ENCODE data around the gene ZIM2.
"Not testable (repeated sequence)": the region's sequence is repeated elsewhere in the genome, so short reads cannot be mapped to it uniquely, and the experiment has no call there.

Gene ZIM2

DNA sequence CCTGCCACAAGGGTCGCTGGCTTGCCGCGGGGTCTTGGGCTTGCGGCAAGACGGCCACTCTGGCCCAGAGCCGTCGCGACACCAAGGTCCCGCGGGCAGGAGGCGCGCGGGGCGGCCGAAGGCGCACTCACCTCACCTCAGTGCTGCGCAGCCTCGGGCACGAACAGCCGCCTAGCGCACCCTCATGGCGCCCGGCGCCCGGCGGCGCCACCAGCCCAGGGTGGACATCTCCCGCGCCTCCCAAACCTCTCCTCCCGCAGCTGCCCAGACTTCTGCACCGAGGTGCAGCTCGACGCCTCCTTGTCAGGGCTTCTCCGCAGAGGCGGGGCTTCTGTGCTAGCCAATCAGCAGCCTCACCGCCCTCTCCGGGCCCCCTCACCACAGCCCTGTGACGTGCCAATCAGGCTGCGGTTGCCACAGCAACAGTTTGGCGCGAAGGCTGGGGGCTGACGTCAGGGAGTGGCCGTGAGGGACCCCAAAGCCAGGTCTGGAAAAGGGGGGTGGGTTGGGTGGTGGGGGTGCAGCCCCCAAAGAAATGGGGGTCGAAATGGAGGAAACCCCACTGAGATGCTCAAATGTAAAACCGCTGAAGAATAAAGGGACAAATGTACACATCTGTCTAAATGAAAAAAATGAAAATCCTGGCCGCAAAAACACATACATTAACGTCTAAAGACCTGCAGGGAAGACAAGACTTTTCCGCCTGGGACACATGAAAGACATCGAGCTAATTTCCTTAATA, at the start of gene ZIM2, which contains the start of gene PEG3:
ZIM2 (minus strand) TSS at position 276 of the 742 bp plus-strand sequence. CDS start 16,449 bp downstream, outside the sequence.
PEG3 (minus strand) TSS at position 276 of the 742 bp plus-strand sequence. CDS start 16,071 bp downstream, outside the sequence.
- DNase-seq, result no peak

DNA sequence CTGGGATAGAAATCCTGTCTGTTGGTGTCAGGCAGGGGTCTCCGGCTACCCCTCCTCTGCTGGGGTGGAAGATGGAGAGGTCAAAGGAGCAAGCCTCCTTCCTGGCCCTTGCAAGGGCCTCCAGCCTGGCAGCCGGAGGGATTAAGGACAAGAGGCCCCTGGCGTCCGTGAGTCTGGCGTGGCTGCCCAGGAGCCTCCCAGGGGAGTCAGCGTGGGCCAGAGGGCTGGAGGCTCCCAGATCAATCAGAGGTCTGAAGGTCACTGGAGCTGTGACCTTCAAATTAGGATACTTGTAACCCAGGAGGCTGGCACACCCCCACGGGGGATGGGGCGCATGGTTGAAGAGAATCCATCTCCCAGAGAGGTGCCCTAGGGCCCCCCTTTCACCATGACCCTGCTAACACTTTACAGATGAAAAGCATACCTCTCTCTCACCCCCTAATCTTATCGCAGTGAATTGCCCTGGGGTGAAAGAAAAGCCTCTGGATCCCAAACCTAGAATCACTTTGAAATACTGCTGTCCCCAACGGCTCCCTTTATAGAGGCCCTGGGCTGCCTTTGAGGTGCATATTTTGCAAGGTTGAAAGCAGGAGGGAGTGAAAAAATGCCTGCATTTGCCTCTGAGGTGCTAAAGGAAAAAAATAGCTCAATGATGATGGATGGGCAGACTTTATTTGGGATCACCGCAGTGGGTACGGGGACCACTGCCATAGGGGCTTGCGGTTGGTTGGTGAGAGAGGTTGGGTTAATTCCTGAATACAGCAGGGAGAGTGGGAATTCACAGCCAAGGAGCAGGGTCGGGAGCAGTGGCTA, 44.9 kb upstream of the ZIM2 start:
- no peak for DNase-seq

DNA sequence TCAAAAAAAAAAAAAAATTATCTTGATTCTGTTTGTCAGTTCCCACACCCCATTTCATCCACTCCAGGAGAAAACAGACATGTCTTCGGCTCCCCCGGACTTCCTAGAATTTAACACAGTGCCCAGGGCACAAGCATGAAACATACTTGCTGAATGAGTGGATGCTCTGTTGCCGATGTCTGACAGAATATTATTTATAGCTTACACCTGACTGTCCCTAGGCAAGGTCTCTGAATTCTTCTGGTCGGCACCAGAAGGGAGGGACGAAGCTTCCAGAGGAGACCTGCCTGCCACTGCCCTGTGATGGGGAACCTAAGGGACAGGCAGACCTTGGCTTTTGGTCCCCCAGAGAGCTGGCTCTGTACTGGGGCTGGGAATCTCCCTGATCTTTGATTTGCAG, 43.9 kb upstream of the ZIM2 start:
- no peak for DNase-seq

DNA sequence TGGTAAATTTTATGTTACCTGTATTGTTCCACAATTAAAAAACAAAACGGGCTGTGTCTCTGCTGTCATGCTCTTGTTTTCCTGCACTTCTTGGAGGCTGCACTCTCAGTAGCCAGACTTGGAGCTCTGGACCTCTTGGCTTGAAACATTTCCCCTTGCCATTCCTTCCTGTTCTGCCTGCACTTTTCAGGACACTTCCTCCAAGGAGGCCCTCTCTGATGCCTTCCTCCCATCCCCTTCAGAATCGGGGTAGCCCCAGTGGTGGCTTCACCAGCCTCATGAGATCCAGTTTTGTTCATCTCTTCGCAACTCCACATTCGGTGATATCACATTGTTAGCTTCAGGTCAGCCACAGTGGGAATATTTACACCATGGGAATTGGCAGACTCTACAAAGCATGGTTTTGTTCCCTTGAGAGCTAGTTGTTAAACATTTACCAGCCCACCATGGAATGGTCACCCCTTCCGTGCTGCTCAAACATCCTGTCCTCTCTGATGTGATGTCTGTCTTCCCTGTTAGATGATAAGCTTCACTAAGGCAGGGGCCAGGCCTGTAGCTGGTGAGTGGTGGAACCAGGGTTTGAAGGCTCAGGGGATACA, 40.2 kb upstream of the ZIM2 start:
- DNase-seq, result no peak

DNA sequence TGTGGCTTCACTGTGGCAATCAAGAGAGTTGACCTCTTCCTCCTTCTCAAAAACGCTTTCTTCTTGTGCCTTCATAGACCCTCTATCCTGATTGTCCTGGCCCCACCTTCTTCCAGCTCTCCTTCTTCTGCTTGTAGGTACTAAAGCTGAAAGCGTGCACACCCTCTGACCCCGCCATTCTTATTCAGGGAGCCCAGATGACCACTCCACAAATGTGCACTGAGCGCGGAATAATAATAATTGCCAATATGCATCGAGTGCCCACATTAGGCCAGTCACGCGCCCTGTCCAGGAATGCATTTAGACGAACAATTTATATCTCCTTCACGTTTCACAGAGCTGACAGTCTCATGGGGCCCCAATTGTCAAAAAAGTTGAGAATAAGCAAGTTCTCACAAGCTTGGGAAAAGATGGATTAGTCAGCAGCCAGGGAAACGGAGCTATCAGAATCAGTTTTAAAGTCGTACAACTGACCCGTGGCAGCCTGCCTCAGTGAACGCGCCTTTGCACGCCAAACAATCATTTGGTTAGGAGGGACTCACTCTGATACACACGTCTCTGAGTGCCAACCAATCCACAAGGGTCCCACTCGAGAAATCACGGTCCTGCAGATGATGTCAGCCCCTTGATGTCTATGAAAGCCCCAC, 36.7 kb upstream of the ZIM2 start:
- DNase-seq, result no peak

DNA sequence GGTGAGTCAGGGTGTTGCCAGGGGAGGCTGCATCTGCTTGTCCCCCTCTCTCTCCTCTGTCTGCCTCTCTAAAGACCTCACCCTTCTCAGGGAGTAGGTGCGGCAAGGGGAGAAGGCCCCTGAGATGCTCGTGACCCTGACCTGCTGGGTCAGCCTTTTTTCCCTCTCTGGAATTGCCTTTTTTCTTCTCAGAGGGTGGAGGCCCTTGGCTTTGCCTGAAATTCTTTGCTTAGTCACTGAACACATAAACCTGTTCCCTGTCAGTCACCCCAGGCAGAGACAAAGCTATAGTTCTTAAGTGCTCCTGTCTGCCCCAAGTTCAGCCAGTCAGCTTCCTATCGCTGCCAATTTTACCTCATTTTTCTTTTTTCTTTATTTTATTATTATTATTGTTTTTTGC, 35.2 kb upstream of the ZIM2 start:
- DNase-seq, result no peak

DNA sequence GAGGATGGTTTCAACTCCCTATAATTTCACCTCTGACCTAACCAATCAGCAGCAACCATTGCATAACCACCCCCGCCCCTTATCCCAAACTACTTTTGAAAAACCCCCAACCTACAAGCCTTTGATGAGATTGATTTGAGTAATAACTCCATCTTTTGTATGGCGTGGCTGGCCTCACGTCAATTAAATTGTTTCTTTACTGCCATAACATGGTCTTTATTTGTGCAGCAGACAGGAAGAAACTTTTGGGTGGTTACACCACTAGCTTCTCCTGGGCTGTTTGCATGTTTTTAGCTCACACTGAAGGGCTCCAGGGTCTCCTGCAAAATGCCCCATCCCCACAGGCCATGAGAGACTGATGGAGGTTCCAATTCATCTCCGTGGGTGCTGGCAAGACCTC, 34.0 kb upstream of the ZIM2 start:
- DNase-seq, result no peak

DNA sequence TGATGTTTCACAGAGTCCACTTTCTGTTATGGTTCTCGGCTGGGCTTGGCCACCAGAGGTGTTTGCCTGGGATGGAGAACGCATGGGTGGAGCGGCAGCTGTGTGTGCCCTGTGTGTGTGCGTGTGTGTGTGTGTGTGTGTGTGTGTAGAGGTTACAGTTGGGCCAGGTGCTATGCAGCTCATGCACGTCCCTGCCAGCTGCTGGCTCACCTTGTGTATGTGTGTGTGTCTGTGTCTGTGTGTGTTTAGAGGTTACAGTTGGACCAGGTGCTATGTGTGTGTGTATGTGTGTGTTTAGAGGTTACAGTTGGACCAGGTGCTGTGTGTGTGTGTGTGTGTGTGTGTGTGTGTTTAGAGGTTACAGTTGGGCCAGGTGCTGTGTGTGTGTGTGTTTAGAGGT, 33.0 kb upstream of the ZIM2 start:
- no peak for DNase-seq

DNA sequence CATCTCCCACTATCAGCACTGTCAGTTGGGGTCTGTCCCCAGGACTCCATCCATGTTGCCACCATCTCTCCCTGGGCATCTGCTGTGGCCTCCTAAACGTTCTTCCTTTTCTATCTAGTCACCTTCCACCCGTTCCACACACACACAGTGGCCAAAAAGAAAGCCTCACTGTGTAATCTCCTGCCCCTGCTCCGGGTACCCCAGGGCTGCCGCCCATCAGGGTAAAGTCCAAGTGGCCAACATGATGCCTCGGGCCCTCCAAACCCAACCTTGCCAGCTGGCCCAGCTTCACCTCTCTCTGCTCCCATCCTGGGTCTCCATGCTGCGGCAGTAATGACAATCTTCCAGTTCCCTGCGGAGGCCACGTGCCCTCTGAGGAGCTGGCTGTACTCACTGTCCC, 29.4 kb upstream of the ZIM2 start:
- DNase-seq, result no peak

DNA sequence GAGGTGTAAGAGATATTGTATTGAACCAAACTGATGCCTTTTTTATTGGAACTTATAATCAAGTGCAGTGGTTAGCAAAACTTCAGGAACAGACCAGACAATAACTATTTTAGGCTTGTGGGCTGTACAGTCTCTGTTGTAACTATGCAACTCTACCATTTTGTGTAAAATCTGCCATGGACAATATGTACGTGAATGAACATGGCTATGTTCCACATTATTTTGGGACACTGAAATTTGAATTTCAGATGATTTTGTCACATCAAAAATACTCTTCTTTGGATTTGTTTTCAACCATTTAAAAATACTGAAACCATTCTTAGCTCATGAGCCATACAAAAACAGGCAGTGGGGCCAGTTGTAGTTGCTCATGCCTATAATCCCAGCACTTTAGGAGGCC, 27.9 kb upstream of the ZIM2 start:
- no peak for DNase-seq

DNA sequence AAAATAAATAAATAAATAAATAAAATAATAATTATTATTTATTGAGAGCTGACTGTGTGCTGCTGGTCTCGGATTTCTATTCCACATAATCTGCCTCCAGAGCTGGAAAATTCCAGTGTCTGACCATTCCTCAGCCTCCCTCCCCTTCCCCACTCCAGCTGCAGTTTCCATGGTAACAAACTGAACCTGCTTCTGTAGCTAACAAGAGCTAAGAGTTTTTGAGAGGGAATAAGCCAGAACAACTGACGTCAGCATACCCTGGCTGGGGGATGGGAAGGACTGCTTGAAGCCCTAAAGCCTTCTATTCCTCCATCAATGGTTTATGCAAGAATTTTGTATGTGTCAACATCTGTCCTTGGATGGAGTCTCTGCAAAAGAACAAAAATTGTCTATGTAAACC, 26.0 kb upstream of the ZIM2 start:
- no peak for DNase-seq

DNA sequence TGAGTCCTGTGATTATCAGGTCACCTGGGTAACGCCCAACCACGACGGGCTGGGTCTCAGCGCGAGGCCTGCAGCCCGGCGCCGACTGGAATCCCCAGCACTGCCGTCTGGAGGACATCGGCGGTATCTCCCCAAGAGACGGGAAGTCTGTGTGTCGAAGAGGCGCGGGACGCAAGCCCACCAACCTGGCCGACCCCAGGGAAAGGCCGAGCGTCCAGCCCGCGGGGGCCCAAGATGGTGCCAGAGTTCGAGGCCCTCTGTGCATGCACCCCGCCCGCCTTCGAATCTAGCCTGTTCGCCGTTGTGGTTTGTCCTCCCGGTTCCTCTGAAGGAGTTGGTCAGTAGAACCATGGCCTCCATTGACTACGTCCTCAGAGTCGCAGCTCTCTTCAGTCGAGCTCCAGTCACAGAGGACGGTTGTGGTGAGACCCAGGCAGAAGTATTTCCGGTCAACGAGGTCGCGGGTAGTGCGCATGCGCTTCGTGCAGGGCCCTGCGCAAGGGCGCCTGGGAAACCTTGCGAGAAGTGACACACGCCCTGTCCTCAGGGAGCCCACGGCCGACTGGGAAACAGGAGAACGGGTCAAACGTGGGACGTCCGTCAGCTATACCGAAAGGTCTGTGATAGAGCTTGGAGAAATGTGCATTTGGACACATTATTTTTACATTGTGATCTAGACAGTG, 24.1 kb upstream of the ZIM2 start:
- no peak for DNase-seq

DNA sequence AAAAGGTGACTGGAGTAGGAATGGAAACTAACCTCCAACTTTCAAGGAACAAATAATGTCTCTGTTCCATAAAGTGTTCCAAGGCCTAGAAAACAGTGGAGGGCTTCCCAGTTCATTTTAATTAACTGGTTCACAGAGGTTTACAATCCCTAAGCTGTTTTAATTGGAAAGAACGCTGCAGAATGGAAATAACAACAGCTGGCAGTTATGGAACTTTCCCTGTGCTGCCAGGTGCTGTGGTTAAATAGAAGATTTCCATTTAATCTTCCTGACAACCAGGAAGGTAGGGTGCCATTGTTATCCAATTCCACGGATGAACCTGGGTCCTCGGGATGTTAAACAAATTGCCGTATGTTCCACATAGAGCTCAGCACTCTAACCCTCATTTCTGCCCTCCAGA, 22.2 kb upstream of the ZIM2 start:
- DNase-seq, result no peak

DNA sequence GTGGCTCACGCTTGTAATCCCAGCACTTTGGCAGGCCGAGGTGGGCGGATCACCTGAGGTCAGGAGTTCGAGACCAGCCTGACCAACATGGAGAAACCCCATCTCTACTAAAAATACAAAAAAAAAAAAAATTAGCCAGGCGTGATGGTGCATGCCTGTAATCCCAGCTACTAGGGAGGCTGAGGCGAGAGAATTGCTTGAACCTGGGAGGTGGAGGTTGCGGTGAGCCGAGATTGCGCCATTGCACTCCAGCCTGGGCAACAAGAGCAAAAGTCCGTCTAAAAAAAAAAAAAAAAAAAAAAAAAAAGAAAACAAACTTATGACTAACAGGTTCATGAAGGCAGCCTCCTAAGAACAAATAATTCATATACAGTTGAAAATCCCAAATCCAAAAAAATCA, 19.9 kb upstream of the ZIM2 start:
- DNase-seq, result not testable (repeated sequence)

DNA sequence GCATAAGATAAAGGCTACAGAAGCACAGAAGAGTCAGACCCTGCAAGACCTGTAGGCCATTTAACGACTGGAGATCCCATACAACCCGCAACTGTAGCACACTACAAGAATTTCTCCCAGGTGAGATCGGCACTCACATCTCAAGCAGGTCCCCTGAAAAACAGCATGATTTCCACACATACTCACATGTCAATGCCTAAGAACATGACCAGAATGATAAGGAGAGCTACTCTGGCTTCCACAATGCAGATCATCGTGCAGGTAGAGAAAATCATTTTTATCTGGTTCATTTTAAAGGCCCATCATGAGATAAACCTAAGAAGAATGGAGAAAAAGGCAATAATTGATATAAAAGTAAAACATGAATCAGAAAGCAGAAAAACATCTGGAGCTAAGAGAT, 17.5 kb upstream of the ZIM2 start:
- no peak for DNase-seq

DNA sequence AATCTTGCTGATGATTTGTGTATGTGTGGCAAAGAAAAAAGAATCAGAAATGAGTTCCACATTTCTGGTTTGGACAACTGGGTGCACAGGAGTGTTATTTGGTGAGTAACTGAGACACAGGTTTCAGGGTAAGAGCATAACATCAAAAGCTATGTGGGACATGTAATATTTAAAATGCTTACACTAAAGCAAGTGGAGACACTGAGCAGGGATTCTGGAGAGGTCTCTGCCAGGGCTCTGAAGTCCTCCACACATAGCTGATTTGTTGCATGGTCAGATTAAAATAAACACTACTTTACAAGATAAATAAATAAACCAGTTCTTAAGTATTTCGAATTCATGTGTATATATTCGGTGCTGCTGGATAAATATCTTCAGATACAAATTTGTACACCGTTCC, 16.3 kb upstream of the ZIM2 start:
- DNase-seq, result no peak

DNA sequence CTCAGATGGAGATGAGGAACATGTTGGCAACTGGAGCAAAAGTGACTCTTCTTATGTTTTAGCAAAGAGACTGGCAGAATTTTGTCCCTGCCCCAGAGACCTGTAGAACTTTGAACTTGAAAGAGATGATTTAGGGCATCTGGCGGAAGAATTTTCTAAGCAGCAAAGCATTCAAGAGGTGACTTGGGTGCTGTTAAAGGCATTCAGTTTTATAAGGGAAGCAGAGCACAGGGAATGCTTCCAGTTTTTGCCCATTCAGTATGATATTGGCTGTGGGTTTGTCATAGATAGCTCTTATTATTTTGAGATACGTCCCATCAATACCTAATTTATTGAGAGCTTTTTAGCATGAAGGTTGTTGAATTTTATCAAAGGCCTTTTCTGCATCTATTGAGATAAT, 11.8 kb upstream of the ZIM2 start:
- DNase-seq, result not testable (repeated sequence)

DNA sequence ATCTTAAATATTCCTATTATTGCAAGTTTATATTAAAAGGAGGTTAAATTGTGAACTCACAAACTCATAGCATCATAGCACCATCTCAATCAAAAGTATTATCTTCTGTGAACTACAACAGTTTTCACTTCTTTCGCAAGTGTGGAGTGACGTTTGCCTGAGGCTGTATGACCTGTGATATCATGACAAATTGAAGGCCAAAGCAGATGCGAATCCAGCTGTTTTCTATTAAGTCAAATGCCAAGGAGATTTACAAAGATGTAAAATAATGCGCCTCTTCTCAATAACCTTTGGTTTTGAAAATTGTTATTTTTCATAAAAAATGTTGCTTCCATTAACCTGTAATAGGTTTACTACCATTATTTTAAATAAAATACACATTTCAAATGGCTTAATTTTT, 7.6 kb upstream of the ZIM2 start:
- no peak for DNase-seq

DNA sequence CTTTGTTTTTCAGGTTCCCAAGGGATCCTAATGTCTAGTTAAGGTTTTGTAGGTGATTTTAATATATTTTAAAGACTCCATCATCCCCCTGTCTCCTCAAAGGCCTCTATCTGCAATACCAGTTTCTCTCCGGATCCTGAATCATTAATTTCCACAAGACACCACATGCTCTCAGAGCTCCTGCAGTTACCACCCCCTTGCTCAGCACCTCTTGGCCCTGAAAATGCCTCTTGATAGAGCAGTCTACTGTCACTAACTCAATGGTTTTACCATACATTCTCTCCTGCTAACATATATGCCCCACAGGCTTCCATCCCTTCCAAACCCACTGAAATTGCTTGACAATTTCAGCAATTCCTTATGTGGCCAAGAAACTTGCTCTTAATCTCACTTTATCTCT, 1.9 kb upstream of the ZIM2 start:
- no peak for DNase-seq

DNA sequence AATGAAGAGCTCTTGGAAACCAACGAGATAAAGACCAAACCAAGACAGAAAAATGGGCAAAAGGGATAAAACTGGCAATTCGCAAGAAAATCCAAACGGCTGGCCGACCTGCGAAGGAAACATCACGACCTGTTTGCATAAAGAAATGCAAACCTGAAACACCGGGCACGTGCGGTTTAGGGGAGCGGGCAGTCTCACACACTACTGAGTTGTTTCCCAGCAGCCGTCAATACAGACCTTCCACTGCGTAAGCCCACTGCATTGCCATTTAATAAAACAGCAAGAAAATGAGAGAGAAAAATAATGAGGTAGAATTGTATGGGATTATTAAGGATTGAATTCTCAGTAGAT, 642 bp upstream of the ZIM2 start:
- DNase-seq, result no peak

DNA sequence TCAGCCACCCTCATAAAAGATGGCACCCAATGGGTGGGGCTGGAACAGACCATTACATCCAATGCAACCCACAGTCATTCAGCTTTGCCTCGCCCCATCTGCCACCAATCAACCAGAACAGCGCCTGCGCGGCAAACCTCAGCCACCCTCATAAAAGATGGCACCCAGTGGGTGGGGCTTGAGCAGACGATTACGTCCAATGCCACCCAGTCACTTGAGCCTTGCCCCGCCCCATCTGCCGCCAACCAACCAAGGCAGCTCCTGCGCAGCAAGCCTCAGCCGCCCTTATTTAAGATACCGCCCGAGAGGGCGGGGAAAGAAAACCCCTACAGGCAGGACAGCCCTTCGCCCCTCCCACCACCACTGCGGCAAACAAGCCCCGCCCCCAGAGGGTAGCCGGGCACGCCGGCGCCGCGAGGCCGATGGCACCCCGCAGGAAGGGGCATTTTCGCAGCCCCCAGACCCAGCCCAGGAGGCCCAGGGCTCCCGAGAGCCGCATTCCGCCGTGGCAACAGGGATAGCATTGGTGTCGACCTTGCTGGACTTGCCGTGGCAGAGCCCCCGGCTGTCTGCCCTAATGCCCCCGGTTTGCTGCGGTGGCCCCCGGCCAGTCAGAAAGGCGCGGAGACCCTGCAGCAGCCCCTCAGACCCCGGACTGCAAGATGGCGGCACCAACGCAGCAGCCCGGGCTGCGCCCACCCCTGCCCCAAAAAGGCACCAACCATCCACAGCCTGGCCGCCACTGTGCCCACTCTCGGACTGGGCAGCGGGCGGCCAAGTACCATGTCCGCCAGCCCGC, 675 bp downstream of the ZIM2 start:
- DNase-seq, result no peak
